ENCODE measurements around the gene TMEM72. TPM values are rescaled to one million over a fixed set of nuclear protein-coding genes. Genes with fewer than 3 reads are reported as not detected.

The TMEM72 gene
- total and polyA plus RNA-seq, 2 donors (not counting 1 experiment from before 2014, with no cell fraction given), result not detected

- Histone ChIP-seq H2AFZ (ENCODE audit: insufficient read depth, low read depth, low read length, poor library complexity, severe bottlenecking) (no peak overlapping the region), H3K36me3 (replicated peaks in 1 of 2; ENCODE audit: control extremely low read depth in 1 of 2, control insufficient read depth in 1 of 2, extremely low read depth in 1 of 2, insufficient read depth in 2 of 2, low read length in 1 of 2) (no peaks in the 10 kb centered on the region), H3K4me3 (ENCODE audit: control extremely low read depth in 1 of 5, extremely low read depth in 1 of 5, insufficient read depth in 1 of 5, low read depth in 2 of 5, low read length in 4 of 5) (no peak overlapping the region), H3K9me3 (ENCODE audit: control extremely low read depth in 1 of 3, control insufficient read depth in 2 of 3, insufficient read depth in 1 of 3, low read length in 2 of 3) (no peaks in the 10 kb centered on the region), H3K27ac (ENCODE audit: low read length in 2 of 2) (no peak overlapping the region), H4K20me1 (ENCODE audit: control insufficient read depth, insufficient read depth, low read length, poor library complexity, severe bottlenecking) (no peaks in the 10 kb centered on the region), H3K4me1 (ENCODE audit: control insufficient read depth in 2 of 2, insufficient read depth in 2 of 2, low read length in 2 of 2) (no peaks in the 10 kb centered on the region), H3K27me3 (replicated peaks in 1 of 4; ENCODE audit: control extremely low read depth in 1 of 4, control insufficient read depth in 3 of 4, insufficient read depth in 4 of 4, low read length in 3 of 4) (no peaks in the 10 kb centered on the region), H3K9ac (ENCODE audit: low read length) (no peak overlapping the region), H3K79me2 (ENCODE audit: control insufficient read depth, insufficient read depth, low read length) (no peaks in the 10 kb centered on the region), H3K4me2 (replicated peaks; ENCODE audit: low read depth, low read length, poor library complexity, severe bottlenecking) (no peak overlapping the region)
- CTCF ChIA-PET, result no interaction called here
- Mint-ChIP-seq H3K4me1 (no peaks in the 10 kb centered on the region), H3K9me3 (ENCODE audit: insufficient read depth) (no peaks in the 10 kb centered on the region), H3K4me3 (no peak overlapping the region), H3K27ac (no peak overlapping the region), H3K27me3 (no peaks in the 10 kb centered on the region)
- TF ChIP-seq CTCF (IDR thresholded peaks at IDR 0.05) (no peak), EZH2 (IDR thresholded peaks at IDR 0.05; ENCODE audit: borderline replicate concordance, insufficient read depth, low read depth, low read length, poor library complexity, severe bottlenecking) (no peak)
- POLR2A ChIA-PET, result no interaction called here
- no peak for DNase-seq
- 89% methylated on average over 16 of the region's 16 CpGs for WGBS (ENCODE audit: insufficient coverage)
- no peak for ATAC-seq (ENCODE audit: low read depth)
- intact Hi-C loops (cut with micrococcal nuclease), result no loop called here
These were observed 14.9 kb downstream of the TMEM72 start for GRCh38 chr10:44925811-44926750.

- H2AFZ ChIP-seq (ENCODE audit: insufficient read depth, low read depth, low read length, poor library complexity, severe bottlenecking), result no peak overlapping the region
- no peaks in the 10 kb centered on the region for H3K9me3 ChIP-seq (ENCODE audit: control extremely low read depth in 1 of 3, control insufficient read depth in 2 of 3, insufficient read depth in 1 of 3, low read length in 2 of 3)
- H3K79me2 ChIP-seq (ENCODE audit: control insufficient read depth, insufficient read depth, low read length), result no peaks in the 10 kb centered on the region
- H3K27ac Mint-ChIP-seq, result no peak overlapping the region
- no peak for ATAC-seq (ENCODE audit: low read depth)
- DNase-seq, result no peak
- ChIA-PET POLR2A (no interaction called here), CTCF (no interaction called here)
- intact Hi-C loops (cut with micrococcal nuclease), result no loop called here
- H3K27me3 Mint-ChIP-seq, result no peaks in the 10 kb centered on the region
- 81% methylated on average over 7 of the region's 10 CpGs for WGBS (ENCODE audit: insufficient coverage)
- H3K27ac ChIP-seq (ENCODE audit: low read length in 2 of 2), result no peak overlapping the region
- H3K4me3 ChIP-seq (ENCODE audit: control extremely low read depth in 1 of 5, extremely low read depth in 1 of 5, insufficient read depth in 1 of 5, low read depth in 2 of 5, low read length in 4 of 5), result no peak overlapping the region
- no peak overlapping the region for H3K4me3 Mint-ChIP-seq
- no peaks in the 10 kb centered on the region for H3K4me1 Mint-ChIP-seq
- H4K20me1 ChIP-seq (ENCODE audit: control insufficient read depth, insufficient read depth, low read length, poor library complexity, severe bottlenecking), result no peaks in the 10 kb centered on the region
- H3K4me2 ChIP-seq (replicated peaks; ENCODE audit: low read depth, low read length, poor library complexity, severe bottlenecking), result no peak overlapping the region
- no peak overlapping the region for H3K9ac ChIP-seq (ENCODE audit: low read length)
- H3K36me3 ChIP-seq (replicated peaks in 1 of 2; ENCODE audit: control extremely low read depth in 1 of 2, control insufficient read depth in 1 of 2, extremely low read depth in 1 of 2, insufficient read depth in 2 of 2, low read length in 1 of 2), result no peaks in the 10 kb centered on the region
- no peaks in the 10 kb centered on the region for H3K9me3 Mint-ChIP-seq (ENCODE audit: insufficient read depth)
- no peaks in the 10 kb centered on the region for H3K27me3 ChIP-seq (replicated peaks in 1 of 4; ENCODE audit: control extremely low read depth in 1 of 4, control insufficient read depth in 3 of 4, insufficient read depth in 4 of 4, low read length in 3 of 4)
- no peak for TF ChIP-seq EZH2 (IDR thresholded peaks at IDR 0.05; ENCODE audit: borderline replicate concordance, insufficient read depth, low read depth, low read length, poor library complexity, severe bottlenecking)
- TF ChIP-seq CTCF (IDR thresholded peaks at IDR 0.05), result no peak
- H3K4me1 ChIP-seq (ENCODE audit: control insufficient read depth in 2 of 2, insufficient read depth in 2 of 2, low read length in 2 of 2), result no peaks in the 10 kb centered on the region
These were observed 15.7 kb downstream of the TMEM72 start for GRCh38 chr10:44926751-44927351.

All from B cell (primary cell).